Measurements from ENCODE around the gene AGBL4.

- TF ChIP-seq, protein P1, sequence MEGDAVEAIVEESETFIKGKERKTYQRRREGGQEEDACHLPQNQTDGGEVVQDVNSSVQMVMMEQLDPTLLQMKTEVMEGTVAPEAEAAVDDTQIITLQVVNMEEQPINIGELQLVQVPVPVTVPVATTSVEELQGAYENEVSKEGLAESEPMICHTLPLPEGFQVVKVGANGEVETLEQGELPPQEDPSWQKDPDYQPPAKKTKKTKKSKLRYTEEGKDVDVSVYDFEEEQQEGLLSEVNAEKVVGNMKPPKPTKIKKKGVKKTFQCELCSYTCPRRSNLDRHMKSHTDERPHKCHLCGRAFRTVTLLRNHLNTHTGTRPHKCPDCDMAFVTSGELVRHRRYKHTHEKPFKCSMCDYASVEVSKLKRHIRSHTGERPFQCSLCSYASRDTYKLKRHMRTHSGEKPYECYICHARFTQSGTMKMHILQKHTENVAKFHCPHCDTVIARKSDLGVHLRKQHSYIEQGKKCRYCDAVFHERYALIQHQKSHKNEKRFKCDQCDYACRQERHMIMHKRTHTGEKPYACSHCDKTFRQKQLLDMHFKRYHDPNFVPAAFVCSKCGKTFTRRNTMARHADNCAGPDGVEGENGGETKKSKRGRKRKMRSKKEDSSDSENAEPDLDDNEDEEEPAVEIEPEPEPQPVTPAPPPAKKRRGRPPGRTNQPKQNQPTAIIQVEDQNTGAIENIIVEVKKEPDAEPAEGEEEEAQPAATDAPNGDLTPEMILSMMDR (optimal IDR thresholded peaks at IDR 0.05 in 1 of 3, IDR thresholded peaks at IDR 0.05 in 1 of 3, conservative IDR thresholded peaks at IDR 0.05 in 1 of 3; ENCODE audit: extremely low read depth in 1 of 3, insufficient read depth in 2 of 3, low read length in 3 of 3) = no peak
- no peak for TF ChIP-seq EZH2 (IDR thresholded peaks at IDR 0.05; ENCODE audit: low read length)
These were observed 676.9 kb downstream of the AGBL4 start for GRCh38 chr1:49346767-49347349.

Measured in keratinocyte (primary cell).